HG03025 (cell line): ENCODE results near the gene SLC66A1.

Experiments used
- ATAC-seq: cut with Tn5 transposase; IDR thresholded peaks from one replicate; pipeline ENCODE4 v1.9.1; 2021; ENCODE audit warnings: mild to moderate bottlenecking, moderate library complexity; ENCODE audit not compliant: unreplicated experiment, low FRiP score

SLC66A1 gene

GRCh38 chr1:19374083-19374801, 62.1 kb downstream of the SLC66A1 start:
- no peak for ATAC-seq

DNA sequence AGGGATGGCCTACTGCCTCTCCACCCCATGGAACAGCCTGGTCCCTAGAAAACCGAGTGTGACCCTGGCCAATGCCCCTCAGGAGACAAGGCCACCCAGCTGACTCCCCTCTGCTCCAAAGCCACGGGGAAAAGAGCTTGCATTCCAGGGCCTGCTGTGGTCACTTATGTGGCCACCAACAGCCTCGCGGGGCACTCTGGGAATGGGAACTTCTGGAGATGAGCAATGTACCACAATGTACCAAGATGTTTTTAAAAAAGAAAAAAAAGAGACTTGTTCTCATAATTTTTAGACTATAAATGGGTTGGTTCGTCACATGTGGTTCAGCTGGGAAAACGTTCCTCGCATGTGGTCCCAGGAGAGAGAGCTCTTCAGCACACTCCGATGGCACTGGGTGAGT, 62.8 kb downstream of the SLC66A1 start:
- no peak for ATAC-seq

DNA sequence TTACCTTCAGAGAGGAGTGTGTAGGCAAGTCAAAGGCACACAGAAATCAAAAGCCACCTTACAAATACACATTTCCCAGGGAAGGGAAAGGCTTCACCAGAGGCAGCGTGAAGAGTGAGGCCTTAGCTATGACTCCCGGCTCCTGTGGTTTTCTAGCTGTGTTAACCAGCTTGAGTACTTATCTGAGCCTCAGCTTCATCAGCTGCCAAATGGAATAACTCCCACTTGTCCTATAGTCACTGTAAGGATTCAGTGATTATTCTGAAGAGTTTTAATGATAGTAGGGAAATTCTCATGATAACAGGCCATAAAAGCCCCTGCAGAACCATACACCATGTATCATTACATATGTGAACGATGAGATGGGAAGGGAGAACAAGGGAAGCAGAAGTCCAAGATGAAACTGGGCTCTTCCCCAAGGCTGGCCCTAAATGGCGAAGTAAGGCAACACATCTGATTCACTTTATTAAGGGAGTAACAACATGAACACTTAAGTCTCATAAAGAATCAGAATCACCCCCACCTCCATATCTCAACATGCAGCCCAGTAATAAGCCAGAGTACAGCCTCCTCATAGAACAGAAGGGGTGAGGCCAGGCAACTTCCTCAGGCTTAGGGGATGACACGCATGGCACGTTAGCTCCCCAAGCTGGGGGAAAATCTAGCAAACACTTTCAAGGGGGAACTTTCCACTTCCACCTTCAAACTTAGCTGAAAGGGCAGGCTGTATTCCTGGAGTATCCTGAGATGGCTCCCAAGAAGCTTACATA, 63.7 kb downstream of the SLC66A1 start:
- ATAC-seq = no peak

- ATAC-seq = no peak
These were observed 64.6 kb downstream of the SLC66A1 start for GRCh38 chr1:19376428-19377372.

DNA sequence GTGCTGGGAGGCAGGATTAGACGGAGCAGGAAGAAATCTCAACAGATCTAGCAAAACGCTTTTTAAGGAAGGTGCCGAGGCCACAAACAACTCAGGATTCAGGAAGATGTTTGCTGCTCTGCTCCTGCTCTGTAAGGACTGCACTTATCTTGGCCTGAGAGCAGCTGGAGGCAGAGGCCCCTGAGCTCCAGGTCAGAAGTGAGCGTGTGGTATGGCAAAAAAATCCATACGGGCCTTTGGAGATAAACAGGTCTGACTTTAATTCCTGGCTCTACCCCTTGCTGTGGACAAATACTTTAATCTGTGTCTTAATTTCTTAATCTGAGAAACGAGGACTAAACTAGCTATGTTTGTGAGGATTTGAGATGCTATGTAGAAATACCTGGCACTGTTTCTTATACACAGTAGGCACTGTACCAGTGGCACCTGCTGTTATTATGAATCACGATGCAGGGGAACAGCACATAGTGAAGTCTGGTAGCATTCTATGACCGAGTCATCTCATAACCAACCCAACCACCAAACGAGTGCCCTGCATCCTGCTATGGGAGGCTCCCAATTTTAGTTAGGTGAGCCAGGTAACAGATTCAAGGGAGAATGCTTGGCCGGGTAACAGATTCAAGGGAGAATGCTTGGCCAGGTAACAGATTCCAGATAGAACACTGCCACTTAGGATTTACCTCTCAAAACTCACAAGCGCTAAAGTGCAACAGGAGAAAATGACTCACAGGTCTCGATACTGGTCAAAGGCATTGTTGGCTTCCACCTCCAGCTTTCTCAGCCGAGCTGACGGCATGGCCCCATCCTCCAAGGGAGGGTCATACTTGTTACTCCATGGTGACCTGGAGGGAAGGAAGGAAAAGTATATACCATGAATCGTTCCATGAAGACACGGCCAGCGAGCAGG, 65.9 kb downstream of the SLC66A1 start:
- ATAC-seq = no peak
